ENCODE results near the gene ADCY4.

DNA sequence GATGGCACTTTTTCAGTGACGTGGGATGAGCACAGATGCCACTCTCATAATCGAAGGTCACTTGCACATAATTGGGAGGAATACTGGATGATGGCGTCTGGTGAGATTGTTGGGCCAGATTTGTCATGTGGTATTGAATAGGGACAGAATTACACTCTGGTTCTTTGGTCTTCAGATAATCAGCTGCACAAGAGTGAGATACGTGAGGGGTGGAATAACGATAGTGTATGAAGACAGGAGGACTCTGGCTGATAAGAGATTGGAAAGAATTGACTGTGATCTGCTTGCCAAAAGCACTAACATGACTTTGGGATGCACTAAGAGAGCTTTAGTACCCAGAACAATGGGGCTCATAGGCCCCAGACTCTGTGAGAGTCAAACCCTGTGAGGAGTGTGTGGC is 56.4 kb downstream of the ADCY4 start:
- no peak for TF ChIP-seq ZNF565 (CRISPR knock-in tag; conservative IDR thresholded peaks at IDR 0.05; ENCODE audit: low read depth)
- TF ChIP-seq ESRRG (CRISPR knock-in tag; IDR thresholded peaks at IDR 0.05), result no peak
- no peak for TF ChIP-seq PATZ1 (CRISPR knock-in tag; IDR thresholded peaks at IDR 0.05; ENCODE audit: borderline replicate concordance)
- TF ChIP-seq BACH2 (CRISPR knock-in tag; IDR thresholded peaks at IDR 0.05; ENCODE audit: borderline replicate concordance), result no peak
- no peak for TF ChIP-seq ZNF70 (CRISPR knock-in tag; IDR thresholded peaks at IDR 0.05)
- no peak for TF ChIP-seq ZFP3 (CRISPR knock-in tag; IDR thresholded peaks at IDR 0.05)
- TF ChIP-seq GLIS3 (CRISPR knock-in tag; IDR thresholded peaks at IDR 0.05), result no peak
- TF ChIP-seq CREB5 (CRISPR knock-in tag; IDR thresholded peaks at IDR 0.05; ENCODE audit: low read depth), result no peak
- TF ChIP-seq ISL1 (CRISPR knock-in tag; IDR thresholded peaks at IDR 0.05), result no peak
- TF ChIP-seq ZNF8 (CRISPR knock-in tag; IDR thresholded peaks at IDR 0.05), result no peak

Measured in SK-N-SH treated with all-trans-retinoic acid at 6 μM for 48 hours (cell line).